Panc1 (cell line): ENCODE results near the gene MGAT4A. TPM values are rescaled to one million over a fixed set of nuclear protein-coding genes. Genes with fewer than 3 reads are reported as not detected.
"Not testable (repeated sequence)": the region's sequence is repeated elsewhere in the genome, so short reads cannot be mapped to it uniquely, and the experiment has no call there.

ENCODE experiments used
- ATAC-seq: fragments of 200-7000 bp; cut with Tn5 transposase; 2 replicates; pipeline ENCODE4 v1.9.1; 2020; ENCODE audit warnings: mild to moderate bottlenecking, moderate library complexity
- BruUV-seq: library from RNA; stranded (reverse); fragments of 400-500 nt; replicated peaks from 2 replicates; lab custom pipeline; 2021; lab: Mats Ljungman, UMichigan
- CTCF ChIA-PET: fragments of 300-600 bp; sonication (Branson Sonifier 250); formaldehyde crosslinking; loops from one replicate; lab custom pipeline; 2022; ENCODE audit warnings: antibody characterized with exemption; lab: Charles Lee
- POLR2A ChIA-PET: fragments of 300-600 bp; sonication (Branson Sonifier 250); formaldehyde crosslinking; loops from one replicate; lab custom pipeline; 2022; ENCODE audit warnings: antibody characterized with exemption; lab: Charles Lee
- DNase-seq: peaks from one replicate; pipeline ENCODE4 v3.0.0-alpha.2; 2010; ENCODE audit warnings: low read depth, low spot score
- H3K27ac ChIP-seq: 2 replicates; pipeline ENCODE4 v1.5.1; 2011; ENCODE audit warnings: mild to moderate bottlenecking, low read length, inconsistent platforms
- H3K27me3 ChIP-seq: fragments of 200-500 bp; sonication (Bioruptor generic); 2 replicates; pipeline ENCODE4 v1.6.0; 2014; ENCODE audit warnings: low read length, inconsistent platforms; ENCODE audit not compliant: control insufficient read depth, insufficient read depth
- H3K36me3 ChIP-seq: fragments of 200-500 bp; sonication (Bioruptor generic); 2 replicates; pipeline ENCODE4 v1.5.1; 2014; ENCODE audit warnings: inconsistent platforms, mild to moderate bottlenecking, low read length, moderate library complexity; ENCODE audit not compliant: control insufficient read depth, insufficient read depth
- H3K4me1 ChIP-seq: 2 replicates; pipeline ENCODE4 v1.5.1; 2011; ENCODE audit warnings: inconsistent platforms, mild to moderate bottlenecking, low read length, moderate library complexity; ENCODE audit not compliant: control insufficient read depth, insufficient read depth
- H3K4me3 ChIP-seq, 2 experiments: 2 replicates each; pipeline ENCODE4 v1.5.1; 2011 to 2012; ENCODE audit warnings: low read depth in 2 of 2, low read length in 2 of 2, mild to moderate bottlenecking in 2 of 2, inconsistent platforms in 1 of 2, moderate library complexity in 1 of 2
- H3K9me3 ChIP-seq: fragments of 200-500 bp; sonication (Bioruptor generic); 2 replicates; pipeline ENCODE4 v1.5.1; 2014; ENCODE audit warnings: low read depth, mild to moderate bottlenecking, inconsistent platforms, low read length, moderate library complexity; ENCODE audit not compliant: control insufficient read depth, insufficient read depth
- POLR2AphosphoS5 ChIP-seq: IDR thresholded peaks from 2 replicates; pipeline ENCODE4 v1.6.1; 2012; ENCODE audit warnings: mild to moderate bottlenecking, low read depth, low read length, moderate library complexity
- REST ChIP-seq, 2 experiments: IDR thresholded peaks; 2 replicates each; pipeline ENCODE4 v1.6.1; 2011 to 2012; ENCODE audit warnings: low read depth in 2 of 2, control low read depth in 1 of 2, low read length in 1 of 2, mild to moderate bottlenecking in 1 of 2, moderate library complexity in 1 of 2; ENCODE audit not compliant: insufficient read depth in 1 of 2
- SIN3A ChIP-seq: IDR thresholded peaks from 2 replicates; pipeline ENCODE4 v1.6.1; 2012; ENCODE audit warnings: low read depth, mild to moderate bottlenecking, low read length, moderate library complexity, borderline replicate concordance; ENCODE audit not compliant: insufficient read depth
- TCF7L2 ChIP-seq: IDR thresholded peaks from 2 replicates; pipeline ENCODE4 v1.6.1; 2011; ENCODE audit warnings: mild to moderate bottlenecking, low read depth, low read length, inconsistent platforms
- in situ Hi-C: cut with HindIII; loops from 2 replicates; pipeline ENCODE4 v1.10.0; 2016; ENCODE audit warnings: low sequenced_read_pairs, low pct_unique_long_range_greater_than_20kb
- intact Hi-C: fragments of 100-400 bp; cut with micrococcal nuclease; formaldehyde crosslinking; loops from one replicate; pipeline ENCODE4 v1.10.0; 2022; ENCODE audit not compliant: unreplicated experiment
- total RNA-seq: library from RNA; stranded (reverse); gene quantifications from one replicate; pipeline ENCODE4 v1.2.1, GENCODE V29; 2021; ENCODE audit not compliant: unreplicated experiment
- TF ChIP-seq, protein P1 (sequence below): fragments of 450-650 bp; IDR thresholded peaks from 2 replicates; pipeline ENCODE4 v1.5.1; 2017; ENCODE audit warnings: mild to moderate bottlenecking

MGAT4A gene
- total RNA-seq, 1 experiment from 2014 or later, result 4.4 TPM

DNA sequence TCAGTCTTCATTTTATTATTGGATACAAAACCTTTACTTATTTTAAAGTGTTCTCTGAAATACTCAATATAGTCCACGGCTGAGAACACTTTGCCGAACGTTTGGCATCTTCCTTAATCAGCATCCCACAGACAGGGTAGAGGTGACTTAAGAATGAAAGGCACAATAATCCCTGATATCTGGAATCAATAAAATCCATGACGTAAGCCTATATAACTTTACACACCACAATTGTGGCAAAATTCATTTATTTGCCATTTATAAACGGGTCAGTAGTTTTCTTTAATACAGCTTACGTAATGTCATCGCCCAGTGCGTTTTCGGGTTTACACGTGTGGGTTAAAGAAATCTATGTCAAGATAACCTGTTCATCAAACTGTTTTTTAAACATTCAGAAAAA lies 1.3 kb downstream of the MGAT4A start:
- CTCF ChIA-PET, result no interaction called here
- BruUV-seq, result TSS peak; percentile 54
- peak overlapping the region in 1 of 2 experiments; percentile 40; a peak in 3 of 4 replicates for H3K4me3 ChIP-seq
- POLR2A ChIA-PET, result no interaction called here
- ATAC-seq, result no peak
- TF ChIP-seq, protein P1, sequence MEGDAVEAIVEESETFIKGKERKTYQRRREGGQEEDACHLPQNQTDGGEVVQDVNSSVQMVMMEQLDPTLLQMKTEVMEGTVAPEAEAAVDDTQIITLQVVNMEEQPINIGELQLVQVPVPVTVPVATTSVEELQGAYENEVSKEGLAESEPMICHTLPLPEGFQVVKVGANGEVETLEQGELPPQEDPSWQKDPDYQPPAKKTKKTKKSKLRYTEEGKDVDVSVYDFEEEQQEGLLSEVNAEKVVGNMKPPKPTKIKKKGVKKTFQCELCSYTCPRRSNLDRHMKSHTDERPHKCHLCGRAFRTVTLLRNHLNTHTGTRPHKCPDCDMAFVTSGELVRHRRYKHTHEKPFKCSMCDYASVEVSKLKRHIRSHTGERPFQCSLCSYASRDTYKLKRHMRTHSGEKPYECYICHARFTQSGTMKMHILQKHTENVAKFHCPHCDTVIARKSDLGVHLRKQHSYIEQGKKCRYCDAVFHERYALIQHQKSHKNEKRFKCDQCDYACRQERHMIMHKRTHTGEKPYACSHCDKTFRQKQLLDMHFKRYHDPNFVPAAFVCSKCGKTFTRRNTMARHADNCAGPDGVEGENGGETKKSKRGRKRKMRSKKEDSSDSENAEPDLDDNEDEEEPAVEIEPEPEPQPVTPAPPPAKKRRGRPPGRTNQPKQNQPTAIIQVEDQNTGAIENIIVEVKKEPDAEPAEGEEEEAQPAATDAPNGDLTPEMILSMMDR, result no peak
- no peak for TF ChIP-seq REST (IDR thresholded peaks at IDR 0.05; ENCODE audit: insufficient read depth in 1 of 2, low read depth in 2 of 2, low read length in 1 of 2)
- no peak for TF ChIP-seq SIN3A
- TF ChIP-seq POLR2AphosphoS5, result no peak
- TF ChIP-seq TCF7L2, result no peak
- no peaks in the 10 kb centered on the region for H3K36me3 ChIP-seq
- no peak for DNase-seq
- in situ Hi-C loops (no loop called here), intact Hi-C loops (no loop called here)
- H3K9me3 ChIP-seq, result no peaks in the 10 kb centered on the region
- H3K4me1 ChIP-seq, result peaks cover 4% of the 10 kb centered on the region
- peaks cover 27% of the 10 kb centered on the region for H3K27me3 ChIP-seq
- no peak overlapping the region for H3K27ac ChIP-seq

DNA sequence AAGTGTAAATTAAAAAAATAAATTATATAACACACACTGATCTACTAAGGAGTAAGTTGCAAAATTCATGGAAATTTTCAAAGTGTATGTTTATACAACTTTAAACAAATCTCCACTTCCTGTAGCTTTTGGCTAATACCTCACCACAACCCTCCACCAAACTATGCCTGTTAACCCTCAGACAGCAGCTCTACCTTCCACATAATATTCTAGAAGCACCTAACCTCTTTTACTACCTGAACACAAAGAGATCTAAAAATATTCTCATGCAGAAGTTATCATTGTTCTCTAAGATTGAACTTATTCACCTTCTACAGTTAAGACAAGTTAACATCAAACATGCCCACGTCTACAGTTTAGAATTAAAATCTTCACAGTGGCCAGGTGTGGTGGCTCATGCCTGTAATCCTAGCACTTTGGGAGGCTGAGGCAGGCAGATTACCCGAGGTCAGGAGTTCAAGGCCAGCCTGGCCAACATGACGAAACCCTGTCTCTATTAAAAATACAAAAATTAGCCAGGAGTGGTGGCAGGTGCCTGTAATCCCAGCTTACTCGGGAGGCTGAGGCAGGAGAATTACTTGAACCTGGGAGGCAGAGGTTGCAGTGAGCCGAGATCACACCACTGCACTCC lies 2.7 kb downstream of the MGAT4A start:
- not testable (repeated sequence) for H3K4me1 ChIP-seq, BruUV-seq

GRCh38 chr2:98727369-98728087 lies 3.4 kb downstream of the MGAT4A start:
- no peak overlapping the region for H3K27ac ChIP-seq
- ATAC-seq (no peak), DNase-seq (no peak)
- peaks cover 4% of the 10 kb centered on the region for H3K4me1 ChIP-seq
- POLR2A ChIA-PET, result no interaction called here
- peaks cover 26% of the 10 kb centered on the region for H3K27me3 ChIP-seq
- H3K9me3 ChIP-seq, result no peaks in the 10 kb centered on the region
- CTCF ChIA-PET, result no interaction called here
- in situ Hi-C loops (no loop called here), intact Hi-C loops (no loop called here)
- TF ChIP-seq REST (IDR thresholded peaks at IDR 0.05; ENCODE audit: insufficient read depth in 1 of 2, low read depth in 2 of 2, low read length in 1 of 2), result no peak
- no peak for TF ChIP-seq TCF7L2
- TF ChIP-seq POLR2AphosphoS5, result no peak
- TF ChIP-seq SIN3A, result no peak
- TF ChIP-seq, protein P1, result no peak
- no peaks in the 10 kb centered on the region for H3K36me3 ChIP-seq
- no TSS peak for BruUV-seq
- no peak overlapping the region for H3K4me3 ChIP-seq

More for the DNA sequence above, 2.7 kb downstream of the MGAT4A start:
- H3K36me3 ChIP-seq, in situ Hi-C loops, H3K9me3 ChIP-seq, intact Hi-C loops, H3K27ac ChIP-seq, H3K4me3 ChIP-seq, ATAC-seq, DNase-seq, CTCF ChIA-PET: not testable (repeated sequence)
- POLR2A ChIA-PET, result interaction anchor here (0.7 kb wide), 1 partner anchor 414 kb away, joined by 3 read pairs; no protein-coding TSS in a partner anchor
- H3K27me3 ChIP-seq, result peaks cover 27% of the 10 kb centered on the region
